Uterus (tissue), 4 donors: ENCODE results near the gene PRMT2. TPM values are rescaled to one million over a fixed set of nuclear protein-coding genes. Genes with fewer than 3 reads are reported as not detected.
"Not testable (repeated sequence)": the region's sequence is repeated elsewhere in the genome, so short reads cannot be mapped to it uniquely, and the experiment has no call there.

Experiments used
- DNase-seq, 2 donors: peaks; one replicate each; pipeline ENCODE4 v3.0.0-alpha.2; 2019 to 2020
- H3K27ac ChIP-seq, 2 donors: fragments of 200-600 bp; sonication (generic); 1 replicate in 1 of 2; 2 replicates in 1 of 2; pipeline ENCODE4 v1.5.1; 2016 to 2018
- H3K27me3 ChIP-seq, 2 donors: fragments of 200-600 bp; sonication (generic); one replicate each; pipeline ENCODE4 v1.5.1; 2018 to 2019; ENCODE audit warnings: control low read depth in 1 of 2
- H3K36me3 ChIP-seq, 2 donors: fragments of 200-600 bp; sonication (generic); one replicate each; pipeline ENCODE4 v1.5.1; 2019; ENCODE audit warnings: control low read depth in 1 of 2
- H3K4me1 ChIP-seq, 2 donors: fragments of 200-600 bp; sonication (generic); one replicate each; pipeline ENCODE4 v1.5.1; 2018 to 2019; ENCODE audit warnings: control low read depth in 1 of 2
- H3K4me3 ChIP-seq, 2 donors: fragments of 200-600 bp; sonication (generic); 1 replicate in 1 of 2; 2 replicates in 1 of 2; pipeline ENCODE4 v1.5.1; 2018 to 2019; ENCODE audit warnings: mild to moderate bottlenecking in 1 of 2
- H3K9me3 ChIP-seq, 2 donors: fragments of 200-600 bp; sonication (generic); one replicate each; pipeline ENCODE4 v1.5.1; 2019; ENCODE audit warnings: control low read depth in 1 of 2
- POLR2A ChIP-seq, 2 donors: fragments of 450-650 bp; IDR thresholded peaks; one replicate each; pipeline ENCODE4 v1.6.1; 2016; ENCODE audit warnings: antibody characterized with exemption in 2 of 2, mild to moderate bottlenecking in 1 of 2, moderate library complexity in 1 of 2
- intact Hi-C: fragments of 100-400 bp; cut with DNase I; formaldehyde crosslinking; loops from one replicate; pipeline ENCODE4 v1.15.1; 2023; ENCODE audit warnings: low total_unique reads
- total RNA-seq, 4 donors: library from RNA; depleted of rRNA in 3 of 4; stranded (reverse); fragments of >200 nt in 3 of 4; gene quantifications; one replicate each; pipeline versions ENCODE4 v1.1.0 to v1.2.4, GENCODE V29; 2014 to 2023
- TF ChIP-seq, protein P1 (sequence below), 4 experiments: fragments of 200-600 bp in 2 of 4; fragments of 450-650 bp in 2 of 4; sonication (generic) in 2 of 4; IDR thresholded peaks; one replicate each; pipeline ENCODE4 v1.5.1; 2016 to 2019; ENCODE audit warnings: antibody characterized with exemption in 4 of 4, mild to moderate bottlenecking in 2 of 4, moderate library complexity in 1 of 4
- donor health status: DM: yes; HTN: yes; CAD: no.

Gene PRMT2
- total RNA-seq, 4 donors from 2014 or later: 45.6 to 171 (median 76.4) TPM

- H3K4me3 ChIP-seq: no peak overlapping the region
- no peaks in the 10 kb centered on the region for H3K27me3 ChIP-seq
- H3K9me3 ChIP-seq: no peaks in the 10 kb centered on the region
- intact Hi-C loops: no loop called here
- TF ChIP-seq, protein P1, sequence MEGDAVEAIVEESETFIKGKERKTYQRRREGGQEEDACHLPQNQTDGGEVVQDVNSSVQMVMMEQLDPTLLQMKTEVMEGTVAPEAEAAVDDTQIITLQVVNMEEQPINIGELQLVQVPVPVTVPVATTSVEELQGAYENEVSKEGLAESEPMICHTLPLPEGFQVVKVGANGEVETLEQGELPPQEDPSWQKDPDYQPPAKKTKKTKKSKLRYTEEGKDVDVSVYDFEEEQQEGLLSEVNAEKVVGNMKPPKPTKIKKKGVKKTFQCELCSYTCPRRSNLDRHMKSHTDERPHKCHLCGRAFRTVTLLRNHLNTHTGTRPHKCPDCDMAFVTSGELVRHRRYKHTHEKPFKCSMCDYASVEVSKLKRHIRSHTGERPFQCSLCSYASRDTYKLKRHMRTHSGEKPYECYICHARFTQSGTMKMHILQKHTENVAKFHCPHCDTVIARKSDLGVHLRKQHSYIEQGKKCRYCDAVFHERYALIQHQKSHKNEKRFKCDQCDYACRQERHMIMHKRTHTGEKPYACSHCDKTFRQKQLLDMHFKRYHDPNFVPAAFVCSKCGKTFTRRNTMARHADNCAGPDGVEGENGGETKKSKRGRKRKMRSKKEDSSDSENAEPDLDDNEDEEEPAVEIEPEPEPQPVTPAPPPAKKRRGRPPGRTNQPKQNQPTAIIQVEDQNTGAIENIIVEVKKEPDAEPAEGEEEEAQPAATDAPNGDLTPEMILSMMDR (IDR thresholded peaks at IDR 0.05): no peak
- TF ChIP-seq POLR2A (IDR thresholded peaks at IDR 0.05): no peak
- DNase-seq: no peak
- no peak overlapping the region for H3K27ac ChIP-seq
- no peaks in the 10 kb centered on the region for H3K36me3 ChIP-seq
- H3K4me1 ChIP-seq: no peaks in the 10 kb centered on the region
Measured at GRCh38 chr21:46664316-46664995, 29.0 kb downstream of the PRMT2 start.

DNA sequence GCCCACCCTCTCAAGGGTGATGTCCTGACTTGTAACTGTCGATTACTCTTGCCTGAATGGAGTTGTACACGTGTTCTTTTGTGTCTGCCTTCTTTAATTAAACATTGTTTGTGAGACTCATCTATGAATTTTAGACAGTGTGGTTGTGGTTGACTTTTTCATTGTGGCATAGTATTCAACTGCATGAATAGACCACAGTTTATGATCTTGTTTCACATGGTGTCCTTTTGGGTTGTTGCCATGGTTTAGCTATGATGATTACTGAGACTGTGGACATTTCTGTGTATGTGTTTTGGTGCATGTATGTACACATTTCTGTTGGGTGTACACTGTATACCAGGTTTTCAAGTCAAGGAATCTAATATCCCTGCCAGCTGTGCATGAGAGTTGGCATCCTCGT lies 30.1 kb downstream of the PRMT2 start:
- DNase-seq: no peak
- no peak overlapping the region for H3K27ac ChIP-seq
- intact Hi-C loops: no loop called here
- no peaks in the 10 kb centered on the region for H3K27me3 ChIP-seq
- H3K36me3 ChIP-seq: no peaks in the 10 kb centered on the region
- H3K4me1 ChIP-seq: no peaks in the 10 kb centered on the region
- H3K4me3 ChIP-seq: no peak overlapping the region
- TF ChIP-seq, protein P1 (IDR thresholded peaks at IDR 0.05): no peak
- H3K9me3 ChIP-seq: no peaks in the 10 kb centered on the region

DNA sequence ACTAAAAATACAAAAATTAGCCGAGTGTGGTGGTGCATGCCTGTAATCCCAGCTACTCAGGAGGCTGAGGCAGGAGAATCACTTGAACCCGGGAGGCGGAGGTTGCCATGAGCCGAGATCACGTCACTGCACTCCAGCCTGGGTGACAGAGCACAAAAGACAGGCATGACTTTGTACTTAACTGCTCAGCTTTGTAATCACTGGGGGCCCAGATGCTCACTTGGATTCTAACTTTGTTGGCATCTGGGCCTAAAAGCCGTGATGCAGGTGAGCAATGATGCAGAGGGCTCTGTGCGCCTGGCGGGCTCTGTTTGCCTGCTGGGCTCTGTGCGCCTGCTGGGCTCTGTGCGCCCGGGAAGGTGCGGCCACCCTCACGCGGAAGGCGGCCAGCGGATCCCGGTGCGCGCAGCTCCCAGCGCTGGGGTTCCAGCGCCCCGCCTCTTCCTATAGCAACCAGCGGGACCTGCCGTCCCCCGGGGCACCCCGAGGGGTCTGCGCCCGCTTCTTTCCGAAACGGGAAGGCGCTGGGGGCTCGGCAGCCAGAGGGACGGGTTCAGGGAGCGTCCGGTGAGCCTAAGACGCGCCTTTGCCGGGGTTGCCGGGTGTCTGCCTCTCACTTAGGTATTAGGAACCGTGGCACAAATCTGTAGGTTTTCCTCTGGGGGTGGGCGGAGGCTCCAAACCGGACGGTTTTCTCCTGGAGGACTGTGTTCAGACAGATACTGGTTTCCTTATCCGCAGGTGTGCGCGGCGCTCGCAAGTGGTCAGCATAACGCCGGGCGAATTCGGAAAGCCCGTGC lies 31.7 kb downstream of the PRMT2 start:
- DNase-seq: no peak
- no peaks in the 10 kb centered on the region for H3K36me3 ChIP-seq
- H3K4me3 ChIP-seq: peak overlapping the region; percentile 13 to 29
- no peaks in the 10 kb centered on the region for H3K27me3 ChIP-seq
- no peak overlapping the region for H3K27ac ChIP-seq
- intact Hi-C loops: no loop called here
- TF ChIP-seq, protein P1 (IDR thresholded peaks at IDR 0.05): no peak
- TF ChIP-seq POLR2A (IDR thresholded peaks at IDR 0.05): no peak
- H3K9me3 ChIP-seq: no peaks in the 10 kb centered on the region
- no peaks in the 10 kb centered on the region for H3K4me1 ChIP-seq

DNA sequence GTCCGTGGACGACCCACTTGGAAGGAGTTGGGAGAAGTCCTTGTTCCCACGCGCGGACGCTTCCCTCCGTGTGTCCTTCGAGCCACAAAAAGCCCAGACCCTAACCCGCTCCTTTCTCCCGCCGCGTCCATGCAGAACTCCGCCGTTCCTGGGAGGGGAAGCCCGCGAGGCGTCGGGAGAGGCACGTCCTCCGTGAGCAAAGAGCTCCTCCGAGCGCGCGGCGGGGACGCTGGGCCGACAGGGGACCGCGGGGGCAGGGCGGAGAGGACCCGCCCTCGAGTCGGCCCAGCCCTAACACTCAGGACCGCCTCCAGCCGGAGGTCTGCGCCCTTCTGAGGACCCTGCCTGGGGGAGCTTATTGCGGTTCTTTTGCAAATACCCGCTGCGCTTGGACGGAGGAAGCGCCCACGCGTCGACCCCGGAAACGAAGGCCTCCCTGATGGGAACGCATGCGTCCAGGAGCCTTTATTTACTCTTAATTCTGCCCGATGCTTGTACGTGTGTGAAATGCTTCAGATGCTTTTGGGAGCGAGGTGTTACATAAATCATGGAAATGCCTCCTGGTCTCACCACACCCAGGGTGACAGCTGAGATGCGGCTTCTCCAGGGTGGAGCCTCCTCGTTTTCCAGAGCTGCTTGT lies 32.4 kb downstream of the PRMT2 start:
- H3K27me3 ChIP-seq: no peaks in the 10 kb centered on the region
- no peak overlapping the region for H3K27ac ChIP-seq
- no peak for DNase-seq
- intact Hi-C loops: no loop called here
- no peaks in the 10 kb centered on the region for H3K9me3 ChIP-seq
- TF ChIP-seq, protein P1 (IDR thresholded peaks at IDR 0.05): no peak
- TF ChIP-seq POLR2A (IDR thresholded peaks at IDR 0.05): no peak
- H3K4me1 ChIP-seq: no peaks in the 10 kb centered on the region
- H3K4me3 ChIP-seq: peak overlapping the region; percentile 13 to 29
- no peaks in the 10 kb centered on the region for H3K36me3 ChIP-seq

DNA sequence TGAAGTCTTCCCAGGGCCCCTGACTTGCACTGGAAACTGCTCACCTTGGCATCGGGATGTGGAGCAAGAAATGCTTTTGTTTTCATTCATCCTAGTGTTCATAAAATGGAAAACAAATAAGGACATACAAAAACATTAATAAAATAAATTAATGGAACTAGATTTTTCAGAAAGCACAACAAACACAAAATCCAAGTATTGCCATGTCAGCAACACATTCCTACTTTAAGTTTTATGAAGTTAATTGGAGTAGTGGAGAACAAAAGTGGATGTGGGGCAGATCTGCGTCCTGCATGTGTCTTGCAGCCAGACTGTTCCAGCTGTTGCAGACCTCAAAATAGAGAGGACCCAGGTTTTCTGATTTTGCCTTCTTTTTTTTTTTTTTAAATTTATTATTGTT lies 32.9 kb downstream of the PRMT2 start:
- intact Hi-C loops: no loop called here

DNA sequence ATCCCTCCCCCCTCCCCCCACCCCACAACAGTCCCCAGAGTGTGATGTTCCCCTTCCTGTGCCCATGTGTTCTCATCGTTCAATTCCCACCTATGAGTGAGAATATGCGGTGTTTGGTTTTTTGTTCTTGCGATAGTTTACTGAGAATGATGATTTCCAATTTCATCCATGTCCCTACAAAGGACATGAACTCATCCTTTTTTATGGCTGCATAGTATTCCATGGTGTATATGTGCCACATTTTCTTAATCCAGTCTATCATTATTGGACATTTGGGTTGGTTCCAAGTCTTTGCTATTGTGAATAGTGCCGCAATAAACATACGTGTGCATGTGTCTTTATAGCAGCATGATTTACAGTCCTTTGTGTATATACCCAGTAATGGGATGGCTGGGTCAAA lies 33.4 kb downstream of the PRMT2 start:
- H3K27me3 ChIP-seq, intact Hi-C loops, H3K36me3 ChIP-seq, H3K4me1 ChIP-seq, H3K27ac ChIP-seq, DNase-seq, H3K4me3 ChIP-seq, H3K9me3 ChIP-seq: not testable (repeated sequence)

More for the DNA sequence above, 32.9 kb downstream of the PRMT2 start:
- Histone ChIP-seq H3K9me3 (no peaks in the 10 kb centered on the region), H3K4me1 (no peaks in the 10 kb centered on the region), H3K4me3 (no peak overlapping the region), H3K36me3 (no peaks in the 10 kb centered on the region), H3K27ac (no peak overlapping the region), H3K27me3 (no peaks in the 10 kb centered on the region)
- DNase-seq: no peak
- no peak for TF ChIP-seq POLR2A (IDR thresholded peaks at IDR 0.05)
- TF ChIP-seq, protein P1 (IDR thresholded peaks at IDR 0.05): no peak
